Natural killer cell (primary cell): ENCODE data around the gene LDB2. TPM values are rescaled to one million over a fixed set of nuclear protein-coding genes. Genes with fewer than 3 reads are reported as not detected.

Experiments used
- ATAC-seq, 3 donors: fragments of 150-1000 bp in 2 of 3; fragments of 200-7000 bp in 1 of 3; cut with Tn5 transposase; 1 replicate in 1 of 3; 2 replicates in 2 of 3; pipeline ENCODE4 v1.10.0; 2021; ENCODE audit warnings: mild to moderate bottlenecking in 2 of 3, moderate library complexity in 2 of 3
- DNase-seq, 2 donors: peaks; one replicate each; pipeline versions ENCODE4 v3.0.0 to v3.0.0-alpha.2; 2013 to 2021; ENCODE audit warnings: mixed read lengths in 1 of 2
- H3K27ac ChIP-seq: one replicate; pipeline ENCODE4 v1.5.1; 2013; ENCODE audit warnings: mild to moderate bottlenecking, low read length
- H3K27me3 ChIP-seq: one replicate; pipeline ENCODE4 v1.6.1; 2013; ENCODE audit warnings: low read length; ENCODE audit not compliant: control insufficient read depth, insufficient read depth
- H3K36me3 ChIP-seq: one replicate; pipeline ENCODE4 v1.6.1; 2013; ENCODE audit warnings: low read length; ENCODE audit not compliant: control insufficient read depth, insufficient read depth
- H3K4me1 ChIP-seq: one replicate; pipeline ENCODE4 v1.6.1; 2013; ENCODE audit warnings: low read length; ENCODE audit not compliant: control insufficient read depth, insufficient read depth
- H3K4me3 ChIP-seq: one replicate; pipeline ENCODE4 v1.5.1; 2013; ENCODE audit warnings: low read length
- H3K9me3 ChIP-seq: one replicate; pipeline ENCODE4 v1.6.1; 2013; ENCODE audit warnings: low read length; ENCODE audit not compliant: control insufficient read depth, insufficient read depth
- H3K27ac Mint-ChIP-seq, 2 donors: one replicate each; pipeline ENCODE4 v1.8.0; 2022; ENCODE audit warnings: mild to moderate bottlenecking in 2 of 2, mixed read lengths in 2 of 2, moderate library complexity in 1 of 2
- H3K27me3 Mint-ChIP-seq, 2 donors: one replicate each; pipeline ENCODE4 v1.8.0; 2022; ENCODE audit warnings: low read depth in 2 of 2, mixed read lengths in 2 of 2
- H3K36me3 Mint-ChIP-seq: one replicate; pipeline ENCODE4 v1.8.0; 2022; ENCODE audit warnings: mixed read lengths
- H3K4me1 Mint-ChIP-seq, 2 donors: one replicate each; pipeline ENCODE4 v1.8.0; 2022; ENCODE audit warnings: mixed read lengths in 2 of 2
- H3K4me3 Mint-ChIP-seq: one replicate; pipeline ENCODE4 v1.8.0; 2022; ENCODE audit warnings: mild to moderate bottlenecking, moderate library complexity, mixed read lengths
- H3K9me3 Mint-ChIP-seq, 2 donors: one replicate each; pipeline ENCODE4 v1.8.0; 2022; ENCODE audit warnings: mixed read lengths in 2 of 2
- CTCF ChIP-seq: fragments of 200-600 bp; IDR thresholded peaks from one replicate; pipeline ENCODE4 v1.8.0; 2022; ENCODE audit warnings: antibody characterized with exemption
- WGBS: methylation state at CpG from one replicate; pipeline ENCODE4 v1.1.7; 2013; ENCODE audit warnings: missing lambda C conversion rate; ENCODE audit not compliant: insufficient coverage; 5-methylcytosine and 5-hydroxymethylcytosine counted together
- intact Hi-C: fragments of 100-400 bp; cut with micrococcal nuclease; formaldehyde crosslinking; loops from one replicate; pipeline ENCODE4 v1.14.2; 2022
- total RNA-seq, 4 donors: library from RNA; stranded (reverse); fragments of 120-200 nt in 1 of 4; gene quantifications; one replicate each; pipeline versions ENCODE4 v1.2.3 to v1.2.4, GENCODE V29; 2013 to 2022

Gene LDB2
- total RNA-seq, 3 donors from 2014 or later (not counting 1 experiment from before 2014, with no cell fraction given): 8.2 to 14.2 (median 13.6) TPM

GRCh38 chr4:16896881-16897750 is 1.3 kb downstream of the LDB2 start:
- ATAC-seq: no peak
- Histone ChIP-seq H3K27me3 (no peaks in the 10 kb centered on the region), H3K36me3 (no peaks in the 10 kb centered on the region), H3K27ac (no peak overlapping the region), H3K9me3 (no peaks in the 10 kb centered on the region), H3K4me1 (peaks cover 25% of the 10 kb centered on the region), H3K4me3 (peak overlapping the region; percentile 7)
- no peak for DNase-seq
- TF ChIP-seq CTCF: no peak
- Mint-ChIP-seq H3K27ac (peak overlapping the region; percentile 81 to 84), H3K9me3 (no peaks in the 10 kb centered on the region), H3K27me3 (no peaks in the 10 kb centered on the region), H3K36me3 (no peaks in the 10 kb centered on the region), H3K4me1 (peaks cover 75 to 78% of the 10 kb centered on the region in 2 donors), H3K4me3 (peak overlapping the region; percentile 72)
- 66% methylated on average over 5 of the region's 7 CpGs for WGBS
- intact Hi-C loops: no loop called here

DNA sequence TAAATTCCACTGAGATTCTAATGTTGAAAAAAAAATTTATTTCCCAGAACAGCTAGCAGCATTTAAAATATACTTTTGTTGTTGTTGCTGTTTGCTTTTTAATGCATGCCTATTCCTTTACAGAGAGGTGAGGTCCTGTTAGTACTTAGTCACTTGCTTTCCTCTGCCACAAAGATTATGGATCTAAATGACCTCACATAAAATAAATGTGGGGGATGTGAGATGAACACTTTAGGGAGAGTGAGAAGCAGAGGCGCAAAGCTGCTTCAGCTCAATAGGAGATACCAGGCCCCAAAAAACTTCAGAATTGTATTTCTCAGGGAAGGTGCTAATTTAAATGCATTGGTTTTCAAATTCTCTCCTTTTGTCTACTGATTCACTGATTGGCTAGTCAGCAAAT is 4.0 kb downstream of the LDB2 start:
- H3K4me3 ChIP-seq: no peak overlapping the region

DNA sequence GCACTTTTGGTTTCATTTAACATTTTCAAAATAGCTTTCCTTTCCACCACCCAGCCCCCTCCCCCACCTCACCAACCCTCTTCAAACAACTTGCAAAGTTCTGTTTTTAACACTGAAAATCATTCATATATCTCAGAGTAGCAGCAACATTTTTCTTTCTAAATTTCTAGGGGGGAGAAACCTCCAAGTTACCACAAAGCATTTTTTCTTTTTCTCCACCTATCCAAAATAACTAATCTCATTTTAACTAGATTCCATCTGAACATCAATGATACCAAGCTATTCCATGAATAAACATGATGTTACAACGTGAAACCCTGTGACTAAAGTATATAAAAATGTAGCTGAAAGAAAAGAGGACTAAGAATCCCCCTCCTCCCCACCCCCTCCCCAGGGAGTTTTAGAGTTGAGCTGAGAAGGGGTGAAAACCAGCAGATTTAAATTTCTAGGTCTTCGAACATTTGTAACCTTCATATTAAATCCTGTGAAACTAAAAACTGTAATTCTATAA is 5.2 kb downstream of the LDB2 start:
- Histone ChIP-seq H3K4me3 (no peak overlapping the region), H3K27me3 (no peaks in the 10 kb centered on the region), H3K36me3 (no peaks in the 10 kb centered on the region), H3K27ac (peak overlapping the region; percentile 60), H3K4me1 (peaks cover 33% of the 10 kb centered on the region), H3K9me3 (no peaks in the 10 kb centered on the region)
- peak overlapping the region; percentile 90 for H3K4me3 Mint-ChIP-seq
- ATAC-seq (peak in 2 of 3 donors; percentile 29 to 44), DNase-seq (peak in 1 of 2 donors; percentile 21)
- TF ChIP-seq CTCF: no peak
- WGBS: no CpG with 5 or more reads among the region's 2 CpGs
- H3K27me3 Mint-ChIP-seq: no peaks in the 10 kb centered on the region
- peaks cover 77 to 85% of the 10 kb centered on the region in 2 donors for H3K4me1 Mint-ChIP-seq
- peak overlapping the region; percentile 87 to 89 for H3K27ac Mint-ChIP-seq
- H3K9me3 Mint-ChIP-seq: no peaks in the 10 kb centered on the region
- intact Hi-C loops: no loop called here
- H3K36me3 Mint-ChIP-seq: no peaks in the 10 kb centered on the region

More for the DNA sequence above, 4.0 kb downstream of the LDB2 start:
- Histone ChIP-seq H3K4me1 (peaks cover 40% of the 10 kb centered on the region), H3K36me3 (no peaks in the 10 kb centered on the region), H3K27me3 (no peaks in the 10 kb centered on the region), H3K27ac (peak overlapping the region; percentile 43), H3K9me3 (no peaks in the 10 kb centered on the region)
- TF ChIP-seq CTCF: no peak
- Mint-ChIP-seq H3K4me3 (peak overlapping the region; percentile 90), H3K36me3 (no peaks in the 10 kb centered on the region), H3K9me3 (no peaks in the 10 kb centered on the region), H3K27ac (peak overlapping the region; percentile 87 to 89), H3K27me3 (no peaks in the 10 kb centered on the region), H3K4me1 (peaks cover 81 to 84% of the 10 kb centered on the region in 2 donors)
- DNase-seq (no peak), ATAC-seq (no peak)
- WGBS: 54% methylated on average over 1 of the region's 1 CpG
- intact Hi-C loops: no loop called here
